DMS114 treated with DMSO at 0.1 percent for 48 hours (cell line): Measurements from ENCODE around the gene HCAR2.
A peak's percentile ranks its signal among the peaks of the same experiment; 100 is the strongest.
"Not testable (repeated sequence)": the region's sequence is repeated elsewhere in the genome, so short reads cannot be mapped to it uniquely, and the experiment has no call there.

ENCODE experiments used
- DNase-seq: peaks from one replicate; lab custom pipeline; 2025; ENCODE audit not compliant: unreplicated experiment; lab: John Stamatoyannopoulos, UW

HCAR2 gene

DNA sequence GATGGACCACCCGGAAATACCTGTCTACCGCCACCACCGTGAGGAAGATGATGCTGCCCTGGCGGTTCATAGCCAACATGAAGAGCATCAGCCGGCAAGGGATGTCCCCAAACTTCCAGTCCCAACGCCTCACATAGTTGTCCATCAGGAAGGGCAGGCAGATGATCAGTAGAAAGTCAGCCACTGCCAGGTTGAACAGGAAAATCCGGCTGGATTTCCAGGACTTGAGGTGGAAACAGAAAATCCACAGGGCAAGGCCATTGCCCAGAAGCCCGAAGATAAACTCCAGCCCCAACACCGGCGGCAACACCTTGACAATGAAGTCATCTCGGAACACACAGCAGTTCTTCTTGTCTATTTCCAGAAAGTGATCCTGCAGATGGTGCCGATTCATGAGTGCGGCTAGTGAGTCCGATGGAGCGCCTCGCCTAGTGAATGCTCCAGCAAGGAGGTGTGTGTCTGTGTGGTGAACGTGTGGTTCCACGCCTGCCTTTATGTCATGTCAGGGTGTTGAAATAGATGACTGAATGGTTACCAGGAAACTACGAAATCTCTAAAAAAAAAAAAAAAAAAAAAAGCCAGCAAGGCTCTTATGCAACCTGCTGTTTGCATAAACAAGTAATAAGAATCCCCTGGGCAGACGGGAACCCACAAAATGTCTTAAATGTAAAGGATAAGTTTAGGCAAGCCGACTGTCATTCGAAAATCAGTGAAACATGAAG lies at the start of gene HCAR2:
TSS of gene HCAR2 (minus strand) at position 468 of the 722 bp plus-strand sequence. CDS start at position 394, 74 bp downstream.
- not testable (repeated sequence) for DNase-seq

GRCh38 chr12:122752464-122753318 lies 49.5 kb upstream of the HCAR2 start, which contains the start of gene DENR:
Gene DENR (plus strand): TSS chr12:122752824. CDS start chr12:122753702, 878 bp downstream.
- peak; percentile 93 for DNase-seq

DNA sequence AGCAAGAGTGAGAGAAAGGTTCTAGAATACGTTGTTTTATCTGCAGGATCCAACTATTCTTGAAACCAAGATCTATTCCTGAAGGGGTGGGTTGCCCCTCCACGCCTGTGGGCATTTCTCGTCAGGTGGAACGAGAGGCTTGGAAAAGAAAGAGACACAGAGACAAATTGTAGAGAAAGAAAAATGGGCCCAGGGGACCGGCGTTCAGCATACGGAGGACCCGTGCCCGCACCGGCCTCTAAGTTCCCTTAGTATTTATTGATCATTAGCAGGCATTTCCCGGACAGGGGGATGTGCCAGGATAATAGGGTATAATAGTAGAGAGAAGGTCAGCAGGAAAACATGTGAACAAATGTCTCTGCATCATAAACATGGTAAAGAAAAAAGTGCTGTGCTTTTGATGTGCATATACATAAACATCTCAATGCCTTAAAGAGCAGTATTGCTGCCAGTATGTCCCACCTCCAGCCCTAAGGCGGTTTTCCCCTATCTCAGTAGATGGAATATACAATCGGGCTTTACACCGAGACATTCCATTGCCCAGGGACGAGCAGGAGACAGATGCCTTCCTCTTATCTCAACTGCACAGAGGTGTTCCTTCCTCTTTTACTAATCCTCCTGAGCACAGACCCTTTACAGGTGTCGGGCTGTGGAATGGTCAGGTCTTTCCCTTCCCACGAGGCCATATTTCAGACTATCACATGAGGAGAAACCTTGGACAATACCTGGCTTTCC lies 47.8 kb upstream of the HCAR2 start:
- not testable (repeated sequence) for DNase-seq

GRCh38 chr12:122749569-122750332 lies 46.6 kb upstream of the HCAR2 start:
- DNase-seq: no peak

DNA sequence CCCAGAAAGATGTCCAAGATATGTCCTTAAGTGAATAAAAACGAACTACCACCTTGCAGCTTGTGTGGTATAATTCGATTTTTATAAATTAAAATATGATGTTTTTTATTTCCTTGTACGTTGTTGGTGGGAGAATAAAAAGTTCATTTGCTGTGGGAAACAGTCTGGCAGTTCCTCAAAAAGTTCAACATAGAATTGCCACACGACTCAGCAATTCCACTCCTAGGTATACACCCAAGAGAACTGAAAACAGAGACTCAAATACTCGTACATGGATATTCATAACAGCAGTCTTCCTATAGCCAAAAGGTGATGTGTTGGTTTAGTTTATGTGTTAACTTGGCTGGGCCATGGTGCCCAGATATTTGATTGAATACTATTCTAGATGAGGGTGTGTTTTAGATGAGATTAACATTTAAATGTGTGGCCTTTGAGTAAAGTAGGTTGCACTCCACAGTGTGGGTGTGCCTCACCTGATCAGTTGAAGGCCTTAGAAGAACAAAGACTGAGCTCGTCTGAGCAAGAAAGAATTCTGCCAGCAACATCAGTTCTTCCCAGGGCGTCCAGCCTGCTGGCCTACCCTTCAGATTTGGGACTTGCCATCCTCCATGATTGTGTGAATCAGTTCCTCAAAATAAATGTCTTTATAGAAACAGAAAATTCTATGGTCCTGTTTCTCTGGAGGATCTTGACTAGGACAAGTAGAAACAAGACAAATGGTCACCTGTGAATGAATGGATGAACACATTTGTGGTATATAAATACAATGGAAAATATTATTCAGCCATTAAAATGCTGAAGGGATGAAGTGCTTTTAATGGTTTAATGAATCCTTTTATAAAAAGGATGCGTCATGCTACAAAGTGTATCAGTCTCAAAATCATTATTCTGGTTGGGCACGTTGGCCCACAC lies 44.3 kb upstream of the HCAR2 start:
- DNase-seq: no peak

DNA sequence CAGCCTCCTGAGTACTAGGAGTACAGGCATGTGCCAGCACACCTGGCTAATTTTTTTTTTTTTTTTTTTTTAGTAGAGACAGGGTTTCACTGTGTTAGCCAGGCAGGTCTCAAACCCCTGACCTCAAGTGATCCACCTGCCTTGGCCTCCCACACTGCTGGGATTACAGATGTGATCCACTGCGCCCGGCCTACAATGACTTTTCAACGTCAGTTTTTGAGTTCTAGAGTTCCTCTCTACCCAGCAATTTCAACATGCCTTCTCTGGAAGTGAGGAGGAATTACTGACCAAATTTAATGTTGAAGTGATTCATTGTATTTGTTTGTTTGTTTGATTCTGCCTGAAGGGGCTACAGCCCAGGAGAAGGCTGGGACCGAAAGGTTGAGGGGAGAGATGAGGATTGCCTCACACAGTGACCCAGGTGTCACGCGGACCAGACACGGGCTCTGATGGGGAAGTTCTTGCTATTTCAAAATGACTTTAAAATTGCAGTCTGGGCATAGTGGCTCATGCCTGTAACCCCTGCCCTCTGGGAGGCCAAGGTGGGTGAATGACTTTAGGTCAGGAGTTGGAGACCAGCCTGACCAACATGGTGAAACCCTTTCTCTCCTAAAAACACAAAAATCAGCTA lies 40.9 kb upstream of the HCAR2 start:
- no peak for DNase-seq

- DNase-seq: no peak
Observed at GRCh38 chr12:122740351-122740750, 37.2 kb upstream of the HCAR2 start.

DNA sequence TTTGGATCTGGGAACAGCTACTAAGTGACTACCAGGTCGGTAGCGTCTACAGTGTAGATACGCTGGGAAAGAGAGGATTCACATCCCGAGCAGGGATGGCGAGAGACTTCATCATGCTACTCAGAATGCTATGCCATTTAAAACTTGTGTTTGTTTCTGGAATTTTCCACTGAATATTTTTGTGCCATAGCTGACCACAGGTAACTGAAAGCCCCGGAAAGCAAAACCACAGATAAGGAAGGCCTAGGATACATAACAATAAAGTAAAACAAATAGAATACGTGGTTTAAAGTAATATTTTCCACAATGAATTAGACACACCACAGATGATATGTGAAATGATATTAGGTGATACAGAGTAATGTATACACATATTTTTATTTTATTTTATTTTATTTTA lies 35.4 kb upstream of the HCAR2 start:
- DNase-seq: no peak

- no peak for DNase-seq
Observed at GRCh38 chr12:122732611-122733010, 29.5 kb upstream of the HCAR2 start.

GRCh38 chr12:122732170-122732569 lies 29.0 kb upstream of the HCAR2 start:
- DNase-seq: no peak

DNA sequence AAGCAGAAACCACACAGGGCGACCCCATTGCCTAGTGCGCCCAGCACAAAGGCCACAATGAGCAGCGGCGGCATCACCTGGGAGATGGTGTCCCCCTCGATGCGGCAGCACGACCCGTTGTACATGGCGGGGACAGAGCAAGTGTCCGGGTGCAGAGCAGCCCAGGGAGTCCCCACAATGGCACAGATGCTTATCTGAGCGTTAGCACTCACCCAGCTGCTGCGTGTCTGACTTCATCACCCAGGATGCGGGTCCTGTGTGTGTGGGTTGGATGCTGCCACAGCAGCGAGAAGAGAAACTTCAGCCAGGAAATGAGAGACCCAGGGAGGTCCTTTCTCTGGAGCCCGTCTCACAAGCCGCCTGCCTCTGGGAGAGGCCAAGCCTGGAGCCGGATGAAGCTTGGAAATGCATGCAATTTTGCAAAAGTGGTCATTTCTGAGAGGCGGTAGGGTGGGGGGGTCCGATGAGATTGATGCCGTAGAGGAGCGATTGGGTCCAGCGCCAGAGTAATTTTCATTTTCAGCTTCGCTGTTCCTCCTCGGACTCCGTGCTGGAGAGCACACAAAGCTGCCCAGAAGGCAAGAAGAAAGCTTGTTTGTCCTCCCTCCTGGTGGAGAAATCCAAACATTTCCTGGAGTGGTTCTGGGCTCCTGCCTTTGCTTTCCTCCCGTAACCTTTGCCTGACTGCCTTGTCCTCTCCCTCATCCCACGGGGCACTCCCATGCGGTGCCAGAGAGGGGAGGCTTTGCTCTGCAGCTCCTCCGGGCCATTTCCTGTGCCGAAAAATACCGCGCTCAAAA lies 27.3 kb upstream of the HCAR2 start, which contains the start of gene HCAR1:
TSS of gene HCAR1 (minus strand) at position 630 of the 800 bp plus-strand sequence. CDS start at position 125, 505 bp downstream.
- DNase-seq: no peak

DNA sequence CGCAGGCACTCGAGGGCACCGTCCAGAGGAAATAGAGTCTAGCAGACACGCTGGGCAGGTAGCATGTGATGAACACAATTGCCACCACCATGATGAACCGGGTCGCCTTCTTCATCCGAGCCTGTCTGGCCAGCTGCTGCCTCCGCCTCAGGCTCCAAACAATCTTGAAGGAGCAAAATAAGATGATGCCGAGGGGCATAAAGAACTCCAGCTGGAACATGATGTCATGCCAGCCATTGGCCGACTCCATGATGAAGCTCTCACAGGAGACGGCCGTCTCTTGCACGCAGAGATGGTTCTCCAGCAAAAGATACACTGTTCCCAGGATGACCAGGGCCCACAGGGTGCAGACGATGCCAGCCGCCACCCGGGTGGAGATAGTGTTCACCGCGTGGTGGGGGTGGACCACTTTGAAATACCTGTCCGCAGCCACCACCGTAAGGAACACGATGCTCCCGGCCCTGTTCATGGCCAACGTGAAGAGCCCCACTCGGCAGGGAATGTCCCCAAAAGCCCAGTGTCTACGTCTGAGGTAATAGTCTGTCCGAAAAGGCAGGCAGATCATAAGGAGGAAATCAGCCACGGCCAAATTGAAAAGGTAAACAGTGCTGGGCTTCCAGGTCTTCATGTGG lies 26.5 kb upstream of the HCAR2 start:
- no peak for DNase-seq

GRCh38 chr12:122726080-122726558 lies 23.0 kb upstream of the HCAR2 start:
- no peak for DNase-seq

- DNase-seq: no peak
Observed at GRCh38 chr12:122725452-122726079, 22.4 kb upstream of the HCAR2 start.

DNA sequence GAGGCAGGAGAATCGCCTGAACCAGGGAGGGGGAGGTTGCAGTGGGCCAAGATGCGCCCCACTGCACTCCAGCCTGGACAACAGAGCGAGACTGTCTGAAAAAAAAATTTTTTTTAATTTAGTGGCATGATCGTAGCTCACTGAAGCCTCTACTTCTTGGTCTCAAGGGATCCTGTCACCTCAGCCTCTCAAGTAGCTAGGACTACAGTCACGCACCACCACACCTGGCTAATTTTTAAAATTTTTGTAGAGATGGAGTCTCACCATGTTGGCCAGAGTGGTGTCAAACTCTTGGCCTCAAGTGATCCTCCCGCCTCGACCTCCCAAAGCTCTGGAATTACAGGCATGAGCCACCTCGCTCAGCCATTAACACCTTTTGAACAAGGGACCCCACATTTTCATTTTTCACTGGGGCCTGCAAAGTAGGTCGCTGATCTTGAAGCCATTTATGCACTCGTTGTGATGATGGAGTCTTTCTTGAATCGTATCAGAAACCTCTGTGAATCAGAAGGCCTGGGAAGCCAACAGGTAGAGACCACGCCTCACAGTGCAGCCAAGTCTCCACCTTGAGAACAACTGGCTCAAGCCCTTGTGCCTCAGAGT lies 21.6 kb upstream of the HCAR2 start:
- no peak for DNase-seq

DNA sequence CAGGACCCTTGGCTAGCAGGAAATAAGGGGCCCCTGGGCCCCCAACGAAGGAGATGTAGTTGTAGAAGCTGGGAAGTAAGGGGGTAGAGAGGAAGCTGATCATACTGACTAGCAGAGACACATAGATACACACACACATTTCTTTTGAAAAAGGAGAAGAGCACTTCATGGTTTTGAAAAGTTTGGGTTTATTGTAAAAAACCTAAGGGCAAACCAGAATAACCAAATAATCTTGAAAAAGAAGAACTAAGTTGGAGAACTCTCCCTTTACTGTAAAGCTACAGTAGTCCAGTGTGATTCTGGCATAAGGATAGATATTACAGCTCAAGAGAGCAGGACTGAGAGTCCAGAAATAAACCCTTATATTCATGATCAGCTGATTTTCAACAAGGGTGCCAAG lies 19.2 kb upstream of the HCAR2 start:
- DNase-seq: no peak

GRCh38 chr12:122721057-122721545 lies 17.9 kb upstream of the HCAR2 start:
- DNase-seq: no peak
